ENCODE results near the gene PREX1.
"Not testable (repeated sequence)": the region's sequence is repeated elsewhere in the genome, so short reads cannot be mapped to it uniquely, and the experiment has no call there.

Gene PREX1

DNA sequence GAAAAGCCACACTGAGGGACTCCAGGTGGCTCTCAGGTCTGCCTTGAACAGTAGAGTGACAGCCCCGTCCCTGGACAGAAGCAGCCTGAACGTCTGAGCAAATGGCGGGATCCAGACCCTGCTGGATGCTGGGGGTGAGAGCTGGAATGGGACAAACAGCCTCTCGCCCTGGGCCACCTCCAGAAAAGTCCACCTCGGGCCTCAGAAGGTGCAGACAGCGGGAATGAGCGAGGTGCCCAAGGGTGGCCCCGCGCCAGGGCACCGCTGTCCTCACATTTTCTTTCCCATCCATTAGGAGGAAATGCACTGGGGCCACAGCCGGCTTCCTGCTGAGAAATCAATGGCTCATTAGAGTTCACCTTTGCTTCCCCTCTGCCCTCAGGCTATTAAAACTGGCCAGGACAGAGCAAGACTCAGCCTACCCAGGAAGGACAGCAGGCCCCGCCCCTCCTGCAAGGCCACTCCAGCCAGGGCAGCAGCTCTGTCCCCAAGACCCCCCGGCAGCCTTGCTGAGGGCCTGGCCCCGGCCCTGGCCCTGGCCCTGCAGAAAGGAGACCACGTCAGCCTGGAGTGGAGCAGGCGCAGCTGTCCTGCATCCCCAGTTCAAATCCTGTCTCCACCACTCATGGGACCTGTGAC, 229.4 kb downstream of the PREX1 start:
- not testable (repeated sequence) for DNase-seq

DNA sequence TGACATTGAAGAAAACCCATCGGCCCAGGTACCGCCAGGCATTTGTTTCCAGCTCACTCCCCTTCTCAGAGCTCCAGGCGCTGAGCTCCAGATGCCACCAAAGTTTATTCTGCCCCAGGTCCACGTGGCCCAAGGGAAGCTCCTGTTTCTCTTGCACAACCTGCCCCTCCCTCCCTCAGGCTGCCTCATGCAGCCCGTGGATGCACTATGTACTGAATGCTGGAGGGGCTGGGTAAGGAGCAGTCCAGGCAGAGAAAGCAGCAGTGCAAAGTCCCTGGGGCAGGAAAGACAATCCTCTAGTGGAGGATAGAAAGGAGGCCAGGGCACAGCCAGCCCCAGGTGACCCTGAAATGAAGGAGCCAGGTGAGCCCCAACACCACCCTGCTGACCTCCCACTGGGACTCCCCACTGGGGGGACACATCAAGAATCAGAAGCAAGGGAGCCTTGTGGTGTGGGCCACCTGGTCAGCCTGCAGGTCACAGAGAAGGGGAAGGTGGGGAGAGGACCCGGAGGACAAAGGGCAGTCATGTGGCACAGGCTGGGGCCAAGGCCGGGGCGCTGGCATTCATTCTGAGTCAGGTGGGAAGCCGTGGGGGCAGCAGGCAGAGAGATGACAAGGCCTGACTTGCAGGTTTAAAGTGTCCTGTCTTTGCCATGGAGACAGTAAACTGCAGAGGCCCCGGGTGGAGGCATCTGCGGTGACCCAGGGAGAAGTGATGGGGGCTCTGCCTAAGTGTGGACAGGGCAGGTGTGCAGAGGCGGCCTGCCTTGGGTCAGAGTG, 230.1 kb downstream of the PREX1 start:
- no peak for DNase-seq

DNA sequence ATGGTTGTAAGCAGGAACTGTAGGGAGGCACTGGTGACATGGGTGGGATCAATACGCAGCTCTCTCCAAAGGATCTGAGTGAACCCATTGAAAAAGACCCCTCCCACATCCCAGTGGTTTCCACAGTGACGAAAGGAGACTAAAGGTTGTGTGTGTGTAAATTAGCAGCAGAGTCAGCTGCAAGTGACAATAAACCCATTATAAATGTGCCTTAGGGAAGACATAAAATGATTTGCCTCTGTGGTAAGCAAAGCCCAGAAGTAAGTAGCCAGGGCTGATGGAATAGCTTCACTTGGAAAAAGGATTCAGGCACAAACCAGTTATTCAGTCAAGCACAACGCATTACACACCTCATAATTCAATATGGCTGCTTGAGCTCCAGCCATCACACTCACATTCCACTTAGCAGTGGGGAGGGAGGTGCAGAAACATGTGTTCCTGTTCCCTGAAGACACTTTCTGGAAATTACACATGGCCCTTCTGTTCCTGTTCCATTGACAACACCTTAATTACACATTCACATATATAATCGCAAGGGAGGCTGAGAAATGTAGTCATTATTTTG, 231.4 kb downstream of the PREX1 start:
- no peak for DNase-seq

GRCh38 chr20:48595495-48596333, 232.1 kb downstream of the PREX1 start:
- DNase-seq, result no peak

DNA sequence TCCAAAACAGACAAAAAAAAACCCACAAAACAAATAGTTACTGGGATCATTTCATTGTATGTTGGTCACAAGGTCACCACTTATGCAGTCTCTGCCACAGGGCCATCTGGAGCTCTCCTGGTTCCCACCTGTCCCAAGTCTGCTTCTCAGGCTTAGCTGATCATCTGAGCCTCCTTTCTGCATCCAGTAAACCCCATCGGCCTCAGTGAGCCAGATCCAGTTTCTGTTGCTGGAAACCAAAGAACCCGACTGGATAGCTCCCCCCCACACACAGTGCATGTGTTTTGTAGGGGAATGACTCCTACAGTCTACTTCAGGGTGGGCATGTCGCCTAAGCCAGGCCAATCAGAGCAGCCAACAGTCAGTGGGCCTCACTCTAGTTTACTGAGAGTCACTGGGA, 233.3 kb downstream of the PREX1 start:
- no peak for DNase-seq

GRCh38 chr20:48592107-48592940, 235.5 kb downstream of the PREX1 start:
- no peak for DNase-seq

DNA sequence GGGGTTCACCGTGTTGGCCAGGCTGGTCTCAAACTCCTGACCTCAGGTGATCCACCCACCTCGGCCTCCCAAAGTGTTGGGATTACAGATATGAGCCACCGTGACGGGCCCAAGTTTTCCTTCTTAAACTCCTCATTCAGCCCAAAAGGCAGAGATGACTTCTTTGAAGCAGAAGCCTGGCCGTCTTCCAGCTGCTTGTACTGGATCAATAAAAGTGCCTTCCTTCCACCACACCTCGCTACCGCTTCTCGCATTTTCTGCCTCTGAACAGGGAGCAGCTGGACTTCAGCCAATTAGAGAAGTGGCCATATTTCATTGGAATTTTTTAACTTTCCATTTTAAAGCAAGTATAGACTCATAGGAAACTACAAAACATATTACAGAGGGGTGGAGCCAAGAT, 241.1 kb downstream of the PREX1 start:
- DNase-seq, result no peak

DNA sequence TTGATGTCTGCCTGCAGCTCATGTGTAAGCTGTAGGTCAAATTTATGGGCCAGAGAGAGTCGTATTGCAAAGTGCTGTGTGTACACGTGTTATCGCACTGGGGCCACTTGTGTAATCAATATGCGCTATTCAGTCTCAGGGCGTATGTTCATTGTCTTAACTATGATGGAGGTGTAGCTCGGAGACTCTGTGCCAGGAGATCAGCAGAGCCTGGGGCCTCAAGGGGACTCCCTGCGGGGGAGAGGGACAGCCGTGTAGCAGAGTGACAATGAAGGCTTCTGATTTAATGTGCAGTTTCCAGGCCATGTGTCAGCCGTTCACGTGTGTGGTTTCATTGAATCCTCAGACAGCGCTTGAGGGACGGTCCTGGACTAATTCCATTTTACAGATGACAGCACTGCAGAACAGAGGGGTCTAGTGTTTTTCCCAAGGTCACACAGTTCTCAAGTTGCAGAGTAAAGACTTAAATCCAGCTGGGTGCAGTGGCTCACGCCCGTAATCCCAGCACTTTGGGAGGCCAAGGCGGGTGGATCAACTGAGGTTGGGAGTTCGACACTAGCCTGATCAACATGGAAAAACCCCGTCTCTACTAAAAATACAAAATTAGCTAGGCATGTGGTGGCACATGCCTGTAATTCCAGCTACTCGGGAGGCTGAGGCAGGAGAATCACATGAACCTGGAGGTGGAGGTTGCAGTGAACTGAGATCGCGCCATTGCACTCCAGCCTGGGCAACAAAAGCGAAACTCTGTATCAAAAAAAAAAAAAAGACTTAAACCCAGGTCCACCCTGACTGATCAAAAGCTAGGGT, 242.5 kb downstream of the PREX1 start:
- no peak for DNase-seq

DNA sequence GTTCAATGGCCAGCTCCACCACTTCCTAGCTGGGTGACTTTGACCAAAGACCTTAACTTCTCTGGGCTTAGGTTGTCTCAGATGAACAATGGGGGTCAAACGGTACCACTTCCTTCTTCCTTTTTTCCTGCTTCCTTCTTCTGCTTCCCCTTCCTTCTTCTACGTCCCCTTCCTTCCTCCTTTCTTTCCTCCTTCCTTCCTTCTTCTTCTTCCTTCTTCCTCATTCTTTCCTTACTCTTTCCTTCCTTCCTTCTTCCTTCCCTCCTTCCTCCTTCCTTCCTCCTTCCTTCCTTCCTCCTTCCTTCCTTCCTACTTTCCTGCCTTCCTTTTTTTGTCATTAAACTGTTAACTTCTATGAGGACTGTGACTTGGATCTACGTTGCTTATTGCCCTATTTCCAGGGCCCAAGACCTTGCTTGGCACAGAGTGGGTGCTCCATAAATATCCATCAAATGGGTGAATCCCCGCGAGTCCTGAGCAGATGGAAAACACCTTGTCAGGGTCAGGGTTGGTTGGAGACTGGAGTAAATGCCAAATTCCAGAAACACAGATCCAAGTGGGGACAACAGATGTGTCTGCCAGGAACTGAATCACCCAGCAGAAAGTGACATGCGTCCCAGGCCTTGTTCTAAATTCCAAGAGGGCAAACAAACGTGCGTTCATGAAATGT, 243.3 kb downstream of the PREX1 start:
- DNase-seq, result no peak

GRCh38 chr20:48583801-48584200, 244.0 kb downstream of the PREX1 start:
- DNase-seq, result no peak

GRCh38 chr20:48583171-48583570, 244.6 kb downstream of the PREX1 start:
- no peak for DNase-seq

GRCh38 chr20:48582673-48582985, 245.2 kb downstream of the PREX1 start:
- no peak for DNase-seq

DNA sequence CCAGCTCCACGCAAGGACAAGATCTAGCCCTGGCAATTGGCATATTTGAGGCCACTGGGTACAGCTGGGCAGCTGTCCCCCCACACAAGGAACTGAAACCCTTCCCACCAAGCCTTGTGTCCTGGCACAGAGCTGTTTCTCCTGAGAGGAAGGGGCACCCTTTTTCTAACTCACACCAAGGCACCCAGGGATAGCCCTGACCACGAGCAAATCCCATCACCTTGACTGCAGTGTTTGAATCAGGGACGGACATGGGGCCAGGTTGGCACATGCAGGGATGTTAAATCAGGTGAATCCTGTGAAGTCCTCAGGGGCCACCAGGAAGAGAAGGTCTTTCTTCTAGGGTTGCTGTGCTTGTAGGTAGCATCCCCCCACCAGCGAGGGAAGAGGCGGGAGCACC, 246.6 kb downstream of the PREX1 start:
- DNase-seq, result no peak

DNA sequence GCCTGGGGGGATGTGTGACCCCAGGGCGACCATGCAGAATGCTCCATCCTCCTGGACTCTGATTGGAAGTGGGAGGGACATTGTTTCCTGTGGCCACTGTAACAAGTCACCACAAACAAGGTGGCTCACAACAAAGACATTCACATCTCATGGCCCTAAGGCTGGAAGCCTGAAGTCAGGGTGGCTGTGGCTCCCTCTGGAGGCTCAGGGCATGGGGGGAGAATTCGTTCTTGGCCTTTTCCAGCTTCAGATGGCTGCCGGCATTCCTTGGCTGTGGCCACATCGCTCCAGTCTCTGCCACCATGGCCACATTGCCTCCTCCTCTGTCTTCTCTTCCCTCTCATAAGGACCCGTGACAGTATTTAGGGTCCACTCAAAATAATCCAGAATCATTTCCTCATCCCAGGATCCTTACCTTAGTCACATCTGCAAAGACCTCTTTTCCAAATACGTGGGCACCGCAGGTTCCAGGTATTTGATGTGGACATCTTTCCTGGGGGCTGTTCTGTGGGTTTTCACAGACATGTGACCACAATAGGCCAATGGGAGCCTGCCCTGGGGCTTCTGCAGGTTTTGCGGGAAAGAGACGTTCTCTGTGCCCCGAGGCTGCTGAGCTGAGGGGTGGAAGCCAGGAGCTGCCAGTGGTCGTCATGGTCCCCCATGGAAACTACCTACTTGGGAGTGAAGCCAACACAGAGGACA, 249.3 kb downstream of the PREX1 start:
- DNase-seq, result no peak

DNA sequence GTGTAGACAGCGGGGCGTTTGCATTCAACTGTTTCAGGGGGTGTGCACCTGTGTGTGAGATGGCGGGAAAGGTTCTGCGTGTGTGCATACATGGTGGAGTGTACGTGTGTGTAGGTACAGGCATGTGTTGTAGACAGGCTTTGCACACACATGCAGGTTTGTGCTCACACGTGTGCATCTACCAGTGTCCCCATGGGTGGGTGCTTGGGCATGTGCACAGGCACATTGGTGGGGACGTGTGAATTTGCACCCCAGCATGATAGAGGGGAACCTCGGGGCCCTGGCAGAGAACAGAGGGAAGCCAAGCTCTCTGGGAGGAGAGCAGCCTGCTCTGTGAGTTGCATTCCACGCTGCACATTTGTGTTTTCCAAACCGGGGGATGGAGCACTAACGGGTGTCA, 250.2 kb downstream of the PREX1 start:
- DNase-seq, result no peak

DNA sequence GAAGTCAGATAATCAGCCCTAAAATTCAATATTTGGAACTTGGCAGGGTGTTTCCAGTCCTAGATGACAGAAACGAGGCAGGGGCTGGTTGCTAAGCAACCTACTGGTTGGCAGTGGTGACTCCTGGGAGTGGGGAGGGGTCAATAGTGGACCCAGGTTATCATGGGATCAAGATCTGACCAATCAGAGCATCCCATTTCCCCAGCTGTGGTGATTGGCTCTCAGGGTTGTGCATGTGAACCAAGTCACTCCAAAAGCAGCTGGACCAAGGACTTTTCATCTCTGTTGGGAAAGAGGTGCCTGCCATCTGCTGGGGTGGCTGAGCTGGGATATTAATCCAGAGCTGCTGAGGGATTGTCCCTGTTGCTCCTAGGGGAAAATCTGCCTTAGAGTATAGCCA, 253.4 kb downstream of the PREX1 start:
- no peak for DNase-seq
